ENCODE results near the gene ITGB6.

DNA sequence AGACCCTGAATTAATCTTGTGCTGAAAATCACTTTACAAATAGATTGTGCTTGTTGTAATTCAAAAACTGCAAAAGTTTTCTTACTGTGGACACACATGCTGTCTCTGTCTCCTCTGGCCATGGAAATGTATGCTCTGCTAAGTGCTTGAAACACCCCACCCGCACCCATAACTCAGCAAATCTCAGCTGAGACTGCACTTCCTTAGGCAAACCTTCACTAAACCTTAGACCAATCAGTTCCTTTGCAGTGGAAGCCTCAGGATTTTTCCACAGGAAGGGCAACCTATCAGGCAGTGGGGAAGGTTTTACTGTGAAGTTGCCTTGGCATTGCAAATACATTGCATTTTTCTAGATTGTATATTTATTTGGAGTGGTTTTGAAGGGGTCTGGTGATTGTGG, 75.5 kb downstream of the ITGB6 start:
- TF ChIP-seq, protein P1, sequence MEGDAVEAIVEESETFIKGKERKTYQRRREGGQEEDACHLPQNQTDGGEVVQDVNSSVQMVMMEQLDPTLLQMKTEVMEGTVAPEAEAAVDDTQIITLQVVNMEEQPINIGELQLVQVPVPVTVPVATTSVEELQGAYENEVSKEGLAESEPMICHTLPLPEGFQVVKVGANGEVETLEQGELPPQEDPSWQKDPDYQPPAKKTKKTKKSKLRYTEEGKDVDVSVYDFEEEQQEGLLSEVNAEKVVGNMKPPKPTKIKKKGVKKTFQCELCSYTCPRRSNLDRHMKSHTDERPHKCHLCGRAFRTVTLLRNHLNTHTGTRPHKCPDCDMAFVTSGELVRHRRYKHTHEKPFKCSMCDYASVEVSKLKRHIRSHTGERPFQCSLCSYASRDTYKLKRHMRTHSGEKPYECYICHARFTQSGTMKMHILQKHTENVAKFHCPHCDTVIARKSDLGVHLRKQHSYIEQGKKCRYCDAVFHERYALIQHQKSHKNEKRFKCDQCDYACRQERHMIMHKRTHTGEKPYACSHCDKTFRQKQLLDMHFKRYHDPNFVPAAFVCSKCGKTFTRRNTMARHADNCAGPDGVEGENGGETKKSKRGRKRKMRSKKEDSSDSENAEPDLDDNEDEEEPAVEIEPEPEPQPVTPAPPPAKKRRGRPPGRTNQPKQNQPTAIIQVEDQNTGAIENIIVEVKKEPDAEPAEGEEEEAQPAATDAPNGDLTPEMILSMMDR (IDR thresholded peaks at IDR 0.05 in 4 of 5, conservative IDR thresholded peaks at IDR 0.05 in 1 of 5): no peak
- no peak for TF ChIP-seq POLR2A (IDR thresholded peaks at IDR 0.05)
